ENCODE measurements around the gene APBA2.
A peak's percentile ranks its signal among the peaks of the same experiment; 100 is the strongest.

The APBA2 gene

DNA sequence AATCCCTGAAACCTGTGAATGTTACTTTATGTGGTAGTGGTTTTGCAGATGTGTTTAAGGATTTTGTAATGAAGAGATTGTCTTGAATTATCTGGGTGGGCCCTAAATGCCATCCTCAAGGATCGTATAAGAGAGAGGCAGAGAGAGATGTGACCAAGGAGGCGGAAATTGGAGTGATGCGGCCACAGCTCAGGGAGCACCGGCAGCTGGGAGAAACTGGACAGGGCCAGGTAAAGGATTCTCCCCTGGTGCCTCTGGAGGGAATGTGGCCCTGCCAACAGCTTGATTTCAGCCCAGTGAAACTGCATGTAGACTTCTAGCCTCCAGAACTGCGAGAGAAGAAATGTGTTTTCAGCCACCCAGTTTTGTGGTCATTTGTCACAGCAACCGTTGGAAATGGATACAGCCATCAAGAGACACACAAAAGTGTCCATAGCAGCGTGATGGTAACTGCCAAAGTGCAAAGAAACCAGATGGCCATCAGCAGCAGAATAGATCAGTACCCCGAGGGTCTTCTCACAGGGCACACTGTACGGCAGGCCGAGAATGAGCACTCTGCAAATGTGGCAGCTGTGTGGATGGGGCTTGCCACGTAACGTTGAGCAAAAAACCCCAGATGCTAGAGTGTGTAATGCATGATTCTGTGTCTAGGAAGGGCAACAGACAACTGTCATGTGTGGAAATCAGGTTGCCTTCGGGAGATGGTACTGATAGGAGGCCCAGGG is 12.2 kb downstream of the APBA2 start:
- DNase-seq, result no peak

DNA sequence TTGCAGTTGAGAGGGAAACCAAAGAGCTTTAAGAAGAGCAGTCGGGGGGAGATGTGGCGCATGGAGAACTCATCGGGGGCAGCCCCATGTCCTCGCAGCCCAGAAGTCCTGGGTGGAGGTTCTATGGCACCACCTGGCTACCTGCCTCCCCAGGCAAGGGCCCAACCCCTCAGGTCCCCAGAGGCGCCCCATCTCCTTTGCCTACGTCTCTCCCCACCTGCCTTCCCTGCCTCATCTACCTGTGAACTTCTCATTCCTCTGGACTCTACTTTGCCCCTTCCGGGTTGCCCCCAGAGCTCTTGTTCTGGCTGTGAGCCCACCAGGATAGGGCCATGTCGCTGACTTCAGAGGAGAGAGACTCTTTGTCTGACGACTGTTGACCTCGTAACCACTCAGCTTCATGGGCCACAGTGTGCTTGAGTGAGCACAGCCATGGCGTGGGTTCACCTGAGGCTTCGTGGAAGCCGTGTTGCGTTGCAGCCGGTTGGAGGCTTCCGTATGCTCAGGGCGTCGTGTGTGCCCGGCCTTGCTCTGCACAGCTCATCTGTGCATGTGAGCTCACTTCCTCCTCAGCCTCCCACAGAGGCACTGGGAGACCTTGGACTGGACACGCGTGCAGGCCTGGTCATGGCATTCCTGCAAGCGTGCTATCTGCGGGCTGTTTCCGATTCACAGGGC is 13.4 kb downstream of the APBA2 start:
- DNase-seq, result no peak

DNA sequence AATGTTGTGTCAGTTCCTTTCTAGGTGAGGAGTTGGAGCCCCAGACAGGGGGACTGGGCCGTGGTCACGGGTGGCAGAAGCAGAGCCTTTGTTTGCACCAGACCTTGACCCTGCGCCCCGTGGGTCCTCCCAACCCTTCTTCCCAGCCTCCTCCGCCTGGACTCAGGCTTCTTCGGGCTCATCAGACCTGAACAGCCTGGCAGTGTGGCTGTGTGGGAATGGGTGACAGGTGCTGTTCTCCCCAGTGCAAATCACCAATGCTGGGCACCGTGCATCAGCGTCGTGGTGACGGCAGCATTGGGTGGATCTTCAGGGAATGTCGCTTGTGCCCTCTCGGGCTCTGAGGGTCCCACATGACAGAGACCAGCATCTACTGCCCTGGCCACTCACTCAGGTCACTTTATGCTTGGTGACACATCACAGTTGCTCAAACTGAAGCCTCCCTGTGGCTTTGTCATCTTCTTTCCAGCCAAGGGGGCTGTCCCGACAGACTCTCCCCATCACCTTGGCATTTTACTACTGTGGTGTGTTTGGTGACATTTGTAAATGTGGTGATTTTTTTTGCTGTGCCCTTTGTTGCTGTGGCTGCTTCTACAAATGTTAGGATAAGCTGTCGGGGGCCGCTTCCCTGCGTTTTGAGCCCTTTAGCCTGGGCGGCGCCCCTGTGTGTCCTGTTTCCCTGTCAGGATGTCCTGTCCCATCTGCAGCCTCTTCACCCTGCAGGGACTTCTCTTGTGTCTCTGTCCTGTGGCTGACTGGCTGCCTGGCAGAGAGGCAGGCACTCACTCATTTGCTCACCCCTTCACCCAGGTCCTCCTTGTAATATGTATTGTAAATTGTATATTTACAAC is 14.5 kb downstream of the APBA2 start:
- no peak for DNase-seq

DNA sequence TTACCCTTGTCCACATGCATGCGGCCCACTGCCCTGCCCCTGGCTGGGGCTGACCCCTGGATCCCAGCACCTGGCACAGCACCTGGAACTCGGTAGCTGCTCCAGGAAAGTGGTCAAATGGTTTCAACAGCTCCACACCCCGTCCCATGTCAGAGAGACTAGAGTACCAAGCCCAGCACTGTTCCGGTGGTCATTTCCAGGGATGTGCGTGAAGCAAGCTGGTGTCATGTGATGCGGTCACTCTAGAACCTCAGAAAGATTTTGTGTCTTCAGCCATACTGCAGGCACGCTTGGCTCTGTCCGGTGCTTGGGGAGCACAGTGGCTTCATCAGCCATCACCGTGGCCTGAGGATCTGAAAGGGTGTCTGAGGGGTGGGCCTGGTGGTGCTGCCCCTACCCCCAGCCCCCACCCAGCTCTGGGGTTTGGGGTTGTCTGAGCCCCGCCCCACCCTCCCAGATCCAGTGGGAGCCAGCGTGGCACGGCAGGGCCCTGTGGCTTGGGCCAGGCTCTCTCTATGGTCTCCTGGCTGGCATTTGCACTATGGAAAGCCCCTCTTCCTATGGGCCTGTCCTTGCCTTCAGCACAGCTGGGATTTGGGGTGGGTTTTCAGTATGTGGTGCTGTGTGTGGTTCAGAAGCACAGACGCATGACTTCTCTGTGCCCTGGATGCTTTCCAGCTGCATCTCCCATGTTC is 15.3 kb downstream of the APBA2 start:
- no peak for DNase-seq

DNA sequence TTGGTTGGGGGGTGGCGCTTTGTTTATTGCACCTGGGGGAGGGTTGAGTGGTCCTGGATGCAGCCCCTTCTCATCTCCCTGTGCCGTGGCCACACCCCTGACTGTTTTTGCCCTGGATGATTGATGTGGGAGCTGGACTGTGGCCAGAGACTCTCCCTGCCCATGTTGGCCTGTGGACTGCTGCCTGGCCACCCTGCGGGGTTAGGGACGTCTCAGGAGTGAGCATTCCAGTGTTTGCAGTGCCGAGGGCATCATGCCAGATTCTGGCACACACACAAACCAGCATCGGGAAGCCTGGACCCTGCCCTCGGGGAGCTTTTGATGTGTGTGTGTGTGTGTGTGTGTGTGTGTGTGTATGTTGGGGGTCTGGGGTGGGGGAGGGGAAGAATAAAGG is 15.8 kb downstream of the APBA2 start:
- peak in 1 of 2 experiments; percentile 19 for DNase-seq

DNA sequence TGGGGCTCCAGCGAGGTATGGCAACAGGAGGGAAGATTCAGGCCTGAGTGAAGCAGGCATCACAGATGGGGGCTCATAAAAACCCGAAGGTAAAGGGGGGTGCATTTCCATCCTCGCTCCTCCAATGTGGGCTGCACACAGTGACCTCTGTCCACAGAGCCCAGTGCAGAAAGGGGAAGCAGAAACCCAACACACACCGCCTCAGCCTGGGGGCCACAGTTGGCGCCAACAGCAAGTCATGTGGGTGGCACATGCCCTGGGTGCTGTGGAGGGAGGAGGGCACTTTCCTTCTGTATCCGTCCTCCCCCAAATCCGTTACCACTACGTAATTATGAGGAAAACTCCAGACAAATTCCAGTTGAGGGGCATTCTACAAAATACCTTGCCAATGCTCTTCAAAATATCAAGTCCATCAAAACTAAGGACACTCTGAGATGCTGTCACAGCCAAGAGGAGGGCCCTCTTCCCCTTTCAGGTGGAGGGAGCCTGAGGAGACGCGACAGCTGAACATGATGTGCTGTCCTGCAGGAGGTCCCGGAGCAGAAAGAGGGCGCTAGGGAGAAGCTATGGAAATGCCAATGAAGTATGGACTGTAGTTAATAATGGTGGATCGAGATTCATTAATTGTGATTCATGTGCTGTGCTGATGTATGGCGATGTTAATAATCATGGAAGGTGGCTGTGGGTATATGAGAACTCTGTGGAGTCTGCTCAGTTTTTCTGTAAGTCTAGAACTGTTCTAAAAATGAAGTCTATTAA is 16.4 kb downstream of the APBA2 start:
- DNase-seq, result no peak

DNA sequence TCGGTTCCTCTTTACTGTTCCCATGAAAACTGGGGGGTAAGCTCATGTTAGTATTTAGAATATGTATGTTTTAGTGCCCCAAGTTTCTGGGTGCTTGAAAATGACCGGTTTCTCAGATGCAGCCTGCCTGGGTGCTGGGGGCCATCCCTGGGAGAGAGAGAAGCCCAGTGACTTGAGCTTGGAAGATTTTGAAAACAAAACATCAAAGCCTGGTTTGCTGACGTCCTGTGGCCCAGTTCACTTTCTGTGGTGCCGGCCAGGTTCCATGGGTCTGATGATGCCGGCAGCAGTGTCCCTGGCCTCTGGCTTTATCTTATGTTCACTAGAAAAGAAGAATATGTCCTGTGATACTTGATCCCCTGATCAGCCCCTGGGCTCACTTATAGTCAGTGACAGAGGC is 17.1 kb downstream of the APBA2 start:
- no peak for DNase-seq

DNA sequence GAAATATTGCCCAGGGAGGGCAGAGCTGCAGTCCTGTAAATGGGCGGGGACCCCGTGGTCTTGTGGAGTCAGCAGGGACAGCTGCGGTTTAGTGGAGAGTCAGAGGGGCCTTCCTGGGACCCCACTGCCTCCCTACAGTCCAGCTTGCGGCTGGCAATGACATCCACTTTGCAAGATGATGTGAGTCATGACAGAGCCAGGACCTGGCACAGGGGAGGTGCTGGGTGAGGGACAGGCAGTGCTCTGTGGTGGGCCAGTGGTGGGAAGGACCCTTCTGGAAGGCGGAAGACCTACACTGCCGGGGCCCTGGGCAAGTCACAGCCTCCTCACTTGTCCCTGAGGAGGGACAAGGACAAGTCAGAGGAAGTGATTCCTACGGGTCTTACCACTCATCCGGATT is 17.8 kb downstream of the APBA2 start:
- DNase-seq, result no peak

DNA sequence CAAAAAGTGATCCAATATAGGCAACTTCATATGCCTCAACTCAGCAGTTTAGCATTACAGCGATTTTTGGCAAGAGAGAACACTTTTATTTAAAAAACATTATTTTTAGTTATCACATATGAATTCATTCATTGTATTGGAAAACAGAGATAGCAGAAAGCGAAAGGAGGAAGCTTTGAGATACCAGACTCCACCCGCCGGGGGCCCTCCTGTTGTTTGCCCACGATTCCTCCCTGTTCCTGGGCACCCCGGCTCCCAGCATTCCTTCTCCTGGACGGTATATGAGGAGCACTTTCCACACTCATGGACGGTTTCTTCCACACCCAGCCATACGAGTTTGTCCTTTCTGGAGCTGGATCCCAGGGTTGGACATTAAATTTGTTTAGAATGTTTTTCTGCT is 18.2 kb downstream of the APBA2 start:
- DNase-seq, result no peak

DNA sequence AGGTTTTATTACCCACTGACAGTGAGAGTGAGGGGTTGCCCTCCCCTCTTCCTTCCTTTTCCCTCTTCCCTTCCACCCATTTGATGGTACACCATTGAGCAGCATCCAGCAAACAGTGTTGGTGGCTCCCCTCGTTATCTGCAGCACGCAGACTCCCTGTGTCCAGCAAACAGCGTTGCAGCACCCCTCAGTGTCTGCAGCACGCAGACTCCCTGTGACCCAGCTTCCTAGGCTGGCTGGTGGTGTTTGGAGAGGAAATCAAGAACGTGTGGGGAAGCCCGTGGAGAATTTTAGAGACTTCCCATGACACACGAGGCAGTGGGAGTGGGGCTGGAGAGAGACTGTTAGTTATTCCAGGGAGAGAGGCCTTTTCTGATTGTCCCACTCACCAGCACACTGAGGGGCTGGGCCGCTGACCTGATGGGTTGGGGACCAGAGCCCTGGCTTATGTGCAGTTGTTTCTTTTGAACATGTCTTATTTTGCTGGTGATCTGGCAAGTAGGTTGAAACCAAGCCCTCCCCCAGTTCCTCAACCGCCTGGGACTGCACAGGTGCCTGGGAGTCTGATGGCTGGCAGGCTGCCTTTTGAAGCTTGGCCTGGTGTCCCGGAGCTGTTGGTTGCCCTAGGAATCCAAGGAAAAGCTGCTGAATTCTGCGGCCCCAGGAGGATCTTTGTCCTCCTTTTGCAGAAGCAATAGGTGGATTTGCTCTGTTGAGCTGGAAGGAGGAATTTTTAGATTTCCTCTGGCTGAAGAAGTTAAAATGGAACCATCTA is 19.0 kb downstream of the APBA2 start:
- DNase-seq, result peak in 1 of 2 experiments; percentile 57

DNA sequence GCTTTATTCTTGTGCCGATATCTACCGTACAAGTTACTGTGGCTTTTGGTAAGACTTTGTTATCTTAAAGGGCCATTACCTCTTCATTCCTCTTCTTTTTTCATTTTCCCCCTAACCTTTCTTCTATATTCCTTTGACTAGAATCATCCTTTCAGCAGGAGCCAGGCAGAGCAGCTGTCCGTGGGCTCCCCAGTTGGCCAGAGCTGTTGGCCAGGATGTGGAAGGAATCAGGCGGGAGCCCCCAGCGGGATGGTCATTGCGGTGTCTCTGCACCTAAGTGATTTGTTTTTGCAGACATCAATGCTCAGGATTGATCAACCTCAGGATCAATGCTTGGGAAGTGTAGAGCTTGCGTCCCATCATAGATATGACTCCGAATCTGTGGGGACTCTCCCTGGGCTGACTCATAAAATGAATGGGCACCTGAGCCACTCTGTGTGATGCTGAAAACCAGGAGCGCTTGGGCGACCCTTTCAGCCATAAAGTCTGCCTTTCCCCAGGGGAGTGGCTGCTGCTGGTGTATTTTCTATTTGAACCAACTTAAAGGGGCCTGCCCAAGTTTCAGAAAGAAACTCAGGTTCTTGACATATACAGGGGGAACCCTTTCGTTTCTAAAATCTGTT is 21.7 kb downstream of the APBA2 start:
- no peak for DNase-seq

DNA sequence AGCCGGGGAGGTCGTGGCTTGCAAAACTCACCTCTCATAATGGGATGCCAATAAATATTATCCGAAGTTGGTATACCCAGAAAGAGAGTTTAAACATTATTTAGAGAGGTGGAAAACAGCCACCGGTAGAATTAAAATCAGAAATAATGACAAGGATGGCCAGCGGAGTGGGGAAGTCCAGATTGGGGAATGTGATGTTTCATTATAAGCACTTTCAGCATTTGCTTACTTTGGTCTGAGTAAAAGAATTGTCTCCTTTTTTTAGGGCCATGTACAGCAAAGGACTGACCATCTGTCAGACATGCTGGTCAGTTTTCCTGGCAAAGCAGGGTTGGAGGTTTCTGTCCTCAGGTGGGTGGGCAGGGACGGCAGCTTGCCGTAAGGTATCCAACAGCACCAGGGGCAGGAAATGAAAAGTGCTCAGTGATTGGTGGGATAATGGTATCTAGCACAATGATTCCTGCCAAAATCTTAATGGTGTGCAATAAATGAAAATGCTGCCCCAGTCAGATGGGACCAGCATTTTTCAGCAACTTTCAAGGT is 24.3 kb downstream of the APBA2 start:
- DNase-seq, result no peak

DNA sequence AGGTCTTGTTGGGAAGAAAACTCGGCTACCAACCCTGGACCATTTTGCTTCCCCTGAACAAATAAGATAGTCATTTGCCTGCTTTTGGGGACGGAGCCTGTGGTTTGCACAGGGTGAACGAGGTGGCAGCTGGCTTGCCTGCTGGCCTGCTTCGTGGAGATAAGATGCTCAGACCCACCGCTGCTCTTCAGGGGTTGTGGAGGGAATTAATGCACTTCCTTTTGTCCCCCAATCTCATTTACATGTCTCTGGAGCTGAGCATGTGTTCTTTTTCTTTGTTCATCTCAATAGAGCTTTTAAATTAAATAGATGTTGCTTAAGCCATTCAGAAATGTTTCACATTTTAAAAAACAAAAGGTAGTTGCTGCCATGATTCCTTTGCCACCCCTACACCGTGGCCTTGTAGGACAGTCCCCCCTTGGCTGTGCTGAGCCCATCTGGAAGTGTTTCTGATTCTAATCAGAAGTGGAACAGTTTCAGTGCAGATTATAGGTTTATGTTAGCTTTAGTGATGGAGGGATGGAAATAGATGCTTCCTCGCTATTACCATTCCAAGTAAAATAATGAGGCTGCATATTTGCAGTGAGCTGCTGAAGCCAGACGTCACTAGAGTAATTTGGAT is 25.6 kb downstream of the APBA2 start:
- peak in 1 of 2 experiments; percentile 7 for DNase-seq

DNA sequence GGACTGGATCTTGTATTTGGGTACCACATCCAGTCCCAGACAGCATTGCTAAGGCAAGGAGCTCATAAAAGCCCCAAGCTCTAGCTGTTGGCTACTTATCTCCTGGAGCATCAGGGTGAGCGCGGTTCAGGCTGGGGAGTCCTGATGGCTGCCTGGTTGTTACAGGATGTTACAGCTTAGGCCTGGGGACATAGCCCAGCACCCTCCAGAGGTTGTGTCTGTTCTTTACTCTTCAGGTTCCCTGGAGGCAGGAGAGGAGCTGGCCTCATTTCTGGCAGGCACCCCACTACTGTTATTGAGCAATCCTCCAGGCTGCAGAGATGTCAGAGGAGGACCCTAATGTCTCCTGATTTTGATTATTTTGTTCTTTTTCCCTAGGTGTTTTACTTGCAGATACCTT is 26.6 kb downstream of the APBA2 start:
- no peak for DNase-seq

DNA sequence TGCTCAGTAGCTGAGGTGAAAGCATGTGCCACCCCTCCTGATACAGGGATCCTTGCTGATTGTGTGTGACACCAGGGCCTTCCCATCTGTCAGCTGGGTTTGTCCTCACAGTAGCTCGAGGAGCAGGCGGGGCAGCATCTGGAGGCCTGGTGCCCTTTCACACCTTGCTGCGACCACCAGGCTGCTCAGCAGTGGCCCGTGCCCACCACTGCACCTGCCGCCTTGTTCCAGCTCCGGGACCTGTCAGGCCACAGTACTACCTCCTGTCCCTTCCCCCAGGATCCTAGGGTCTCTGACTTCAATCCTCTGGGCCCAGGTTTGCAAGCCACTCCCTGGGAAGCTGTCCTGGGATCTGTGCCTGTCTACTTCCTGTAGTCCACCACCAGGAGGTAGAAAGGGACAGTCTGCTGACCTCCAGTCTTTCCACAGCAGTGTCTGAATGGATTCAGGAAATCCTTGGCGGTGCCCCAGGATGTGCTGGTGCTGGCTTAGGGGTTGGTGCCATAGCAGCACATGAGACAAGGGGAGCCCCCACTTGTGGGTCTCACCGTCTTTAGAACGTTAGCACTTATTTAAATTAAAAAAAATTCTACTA is 27.5 kb downstream of the APBA2 start:
- no peak for DNase-seq

DNA sequence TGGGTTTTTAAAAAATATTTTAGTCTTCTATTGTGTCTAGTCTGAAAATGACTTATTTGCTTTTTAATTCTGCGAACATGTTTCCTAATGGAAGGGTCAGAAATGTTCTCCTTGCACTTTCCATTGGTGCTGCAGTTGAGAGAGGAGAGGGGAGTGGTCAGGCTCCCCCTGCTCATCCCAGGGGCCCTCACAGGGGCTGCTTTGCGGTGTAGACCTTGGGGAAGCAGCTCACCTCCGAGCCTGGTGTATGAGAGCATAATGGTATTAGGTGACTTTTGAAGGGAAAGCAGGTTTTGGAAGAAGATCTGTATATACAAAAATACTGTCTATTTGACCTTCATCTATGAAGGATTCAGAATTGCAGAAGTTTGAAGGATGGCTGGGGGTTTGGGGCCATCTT is 28.3 kb downstream of the APBA2 start:
- DNase-seq, result no peak

DNA sequence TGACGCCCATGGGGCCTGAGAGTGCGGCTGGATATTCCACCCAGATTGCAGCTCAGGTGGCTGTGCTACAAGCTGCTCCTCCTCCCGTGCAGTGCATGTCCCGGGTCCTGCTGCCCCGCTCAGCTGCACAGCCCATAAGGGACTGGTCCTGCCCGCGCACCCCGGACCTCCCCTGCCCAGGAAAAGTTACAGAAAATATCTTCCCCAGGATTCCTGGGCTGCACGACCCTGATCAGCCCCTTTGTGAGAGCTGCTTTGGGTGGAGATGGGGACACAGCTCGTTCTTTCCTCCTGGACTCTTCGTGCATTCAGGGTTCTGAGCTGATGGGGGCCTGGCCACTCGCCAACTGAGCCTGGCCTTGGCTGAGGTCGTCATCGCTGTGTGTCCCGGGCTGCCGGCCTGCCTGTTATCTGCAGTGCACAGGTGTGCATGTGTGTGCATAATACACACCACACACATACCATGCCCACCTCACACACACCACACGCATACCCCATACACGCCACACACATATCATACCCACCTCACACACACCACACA is 28.8 kb downstream of the APBA2 start:
- DNase-seq, result no peak

DNA sequence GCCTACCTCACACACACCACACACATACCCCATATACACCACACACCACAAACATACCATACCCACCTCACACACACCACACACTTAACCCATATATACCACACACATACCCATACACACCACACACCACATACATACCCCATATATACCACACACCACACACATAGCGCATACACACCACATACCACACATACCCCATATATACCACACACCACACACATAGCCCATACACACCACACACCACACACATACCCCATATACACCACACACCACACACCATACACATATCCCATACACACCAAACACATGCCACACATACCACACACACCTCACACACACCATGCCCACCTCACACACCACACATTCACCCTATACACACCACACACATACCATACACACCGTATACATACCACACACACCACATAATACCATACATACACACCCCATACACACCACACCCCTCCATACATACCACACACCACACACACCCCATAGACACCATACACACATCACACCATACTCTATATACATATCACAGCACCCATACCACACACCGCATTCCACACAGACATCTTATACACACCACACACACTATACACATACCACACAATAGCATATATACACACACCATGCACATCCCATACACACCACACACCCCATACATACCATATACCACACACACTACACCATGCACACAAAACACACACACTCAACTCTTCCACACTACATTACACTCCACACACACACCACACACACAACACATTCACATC is 29.5 kb downstream of the APBA2 start:
- no peak for DNase-seq

DNA sequence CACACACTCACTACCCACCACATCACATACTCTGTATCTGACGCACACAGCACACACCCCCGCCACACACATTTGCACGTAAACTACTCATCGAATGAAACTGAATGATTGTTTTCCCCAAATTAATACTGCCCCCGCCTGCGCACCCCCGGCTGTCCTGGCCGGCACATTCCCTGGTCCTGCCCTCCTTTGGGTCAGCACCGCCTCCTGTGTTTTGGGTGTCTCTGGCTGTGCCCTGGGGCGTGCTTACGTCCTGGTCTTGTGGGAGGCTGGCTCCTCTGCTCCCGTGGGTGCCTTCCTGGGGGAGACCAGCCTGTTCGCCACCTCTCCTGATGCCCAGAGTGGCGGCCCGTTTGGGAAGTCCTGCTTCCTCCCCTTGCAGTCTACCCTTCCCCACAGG is 30.2 kb downstream of the APBA2 start:
- DNase-seq, result no peak

All from NCI-H446 (cell line).